Kidney (tissue), 14 donors: ENCODE data around the gene CYSLTR1. TPM values are rescaled to one million over a fixed set of nuclear protein-coding genes. Genes with fewer than 3 reads are reported as not detected.

Experiments
- DNase-seq, 5 donors: peaks; one replicate each; pipeline ENCODE4 v3.0.0-alpha.2; 2013 to 2020
- FAIRE-seq: peaks from 2 replicates; lab custom pipeline; 2012; peaks lifted over from hg19 to GRCh38; lab: Jason Lieb, UNC
- H3K27ac ChIP-seq, 2 donors: one replicate each; pipeline ENCODE4 v1.7.0; 2013; ENCODE audit warnings: low read depth in 2 of 2, low read length in 2 of 2, inconsistent platforms in 1 of 2
- H3K27me3 ChIP-seq: one replicate; pipeline ENCODE4 v1.7.1; 2013; ENCODE audit warnings: low read length, inconsistent platforms; ENCODE audit not compliant: control insufficient read depth, insufficient read depth
- H3K36me3 ChIP-seq, 3 donors: one replicate each; pipeline versions ENCODE4 v1.7.0 to v1.7.1; 2013; ENCODE audit warnings: low read length in 3 of 3, control low read depth in 1 of 3, inconsistent platforms in 1 of 3; ENCODE audit not compliant: insufficient read depth in 3 of 3, control insufficient read depth in 2 of 3
- H3K4me1 ChIP-seq, 3 donors: one replicate each; pipeline versions ENCODE4 v1.7.0 to v1.7.1; 2013; ENCODE audit warnings: low read length in 3 of 3, inconsistent platforms in 1 of 3, low read depth in 1 of 3; ENCODE audit not compliant: control insufficient read depth in 2 of 3, insufficient read depth in 2 of 3
- H3K4me3 ChIP-seq, 3 donors: one replicate each; pipeline versions ENCODE4 v1.7.0 to v1.8.1; 2013; ENCODE audit warnings: low read length in 3 of 3, control low read depth in 1 of 3, inconsistent platforms in 1 of 3
- H3K9ac ChIP-seq, 3 donors: one replicate each; pipeline versions ENCODE4 v1.7.0 to v1.7.1; 2013; ENCODE audit warnings: low read length in 3 of 3, control low read depth in 1 of 3, inconsistent platforms in 1 of 3
- H3K9me3 ChIP-seq, 3 donors: one replicate each; pipeline versions ENCODE4 v1.7.0 to v1.7.1; 2013; ENCODE audit warnings: low read length in 3 of 3, control low read depth in 1 of 3, inconsistent platforms in 1 of 3; ENCODE audit not compliant: control insufficient read depth in 2 of 3, insufficient read depth in 1 of 3
- CTCF ChIP-seq: IDR thresholded peaks from 3 replicates; pipeline ENCODE4 v1.5.1; 2012; ENCODE audit warnings: mild to moderate bottlenecking, moderate library complexity, borderline replicate concordance; ENCODE audit not compliant: insufficient read depth; ENCODE audit errors: extremely low read depth
- intact Hi-C: fragments of 100-400 bp; cut with DNase I; formaldehyde crosslinking; loops from one replicate; pipeline ENCODE4 v1.11.1; 2022
- polyA plus RNA-seq: library from polyadenylated mRNA; stranded (reverse); fragments of 350-450 nt; fragmentation: Illumina TruSeq; extraction: RNeasy Lipid Tissue Mini Kit (QIAGEN cat#74804); gene quantifications from one replicate; pipeline ENCODE4 v1.2.3, GENCODE V29; 2014; ENCODE audit warnings: low read depth, low replicate concordance; ENCODE audit not compliant: insufficient read depth
- total RNA-seq: library from RNA; stranded (reverse); fragmentation: NEBNext Ultra II Directional; extraction: Animal tissue kit (Norgen Biotek cat#: 25700); gene quantifications from one replicate; pipeline ENCODE4 v1.2.1, GENCODE V29; 2021
- donor health status: control.
- donor health status: control.
- donor health status: control.
- donor health status: control.
- donor health status: control.
- donor health status: DM: yes; HTN: yes; CAD: no.
- donor health status: Normal renal cell carcinoma (clear cell type).

CYSLTR1 gene
- total and polyA plus RNA-seq, 2 donors from 2014 or later, result 1.5 to 5.5 TPM

- H3K36me3 ChIP-seq, result no peaks in the 10 kb centered on the region
- DNase-seq (no peak), FAIRE-seq (no peak)
- no peak overlapping the region for H3K27ac ChIP-seq
- no peaks in the 10 kb centered on the region for H3K4me1 ChIP-seq
- intact Hi-C loops, result no loop called here
- H3K9ac ChIP-seq, result no peak overlapping the region
- no peak overlapping the region for H3K4me3 ChIP-seq
- no peak for TF ChIP-seq CTCF
- no peaks in the 10 kb centered on the region for H3K27me3 ChIP-seq
- H3K9me3 ChIP-seq, result no peaks in the 10 kb centered on the region
These were observed 11.7 kb downstream of the CYSLTR1 start for GRCh38 chrX:78315745-78316144.

GRCh38 chrX:78314561-78314960, 12.8 kb downstream of the CYSLTR1 start:
- no peaks in the 10 kb centered on the region for H3K36me3 ChIP-seq
- DNase-seq (no peak), FAIRE-seq (no peak)

DNA sequence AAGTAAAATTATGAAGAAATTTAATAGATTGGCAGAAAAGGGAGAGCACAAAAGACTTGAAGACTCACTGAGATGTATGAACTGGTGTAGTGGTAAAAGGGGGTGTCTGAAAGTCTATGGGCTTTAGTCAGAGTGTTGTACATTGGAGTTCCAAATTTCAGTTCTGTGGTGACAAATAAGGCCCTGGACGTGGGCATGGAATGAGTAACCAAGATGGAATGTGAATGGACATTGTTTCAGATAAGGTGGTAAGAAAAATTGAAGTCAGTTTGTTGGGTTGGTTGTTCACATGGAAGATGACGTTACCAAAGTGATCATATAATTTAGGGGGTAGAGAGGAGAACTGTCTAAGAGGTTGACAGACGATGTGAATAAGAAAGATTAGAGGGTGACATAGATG, 13.9 kb downstream of the CYSLTR1 start:
- FAIRE-seq (no peak), DNase-seq (no peak)
- Histone ChIP-seq H3K27me3 (no peaks in the 10 kb centered on the region), H3K9ac (no peak overlapping the region), H3K4me3 (no peak overlapping the region), H3K9me3 (no peaks in the 10 kb centered on the region), H3K27ac (no peak overlapping the region), H3K36me3 (no peaks in the 10 kb centered on the region), H3K4me1 (no peaks in the 10 kb centered on the region)
- intact Hi-C loops, result no loop called here
- TF ChIP-seq CTCF, result no peak

More at GRCh38 chrX:78314561-78314960, 12.8 kb downstream of the CYSLTR1 start:
- H3K27me3 ChIP-seq, result no peaks in the 10 kb centered on the region
- H3K4me3 ChIP-seq, result no peak overlapping the region
- no peaks in the 10 kb centered on the region for H3K9me3 ChIP-seq
- H3K4me1 ChIP-seq, result no peaks in the 10 kb centered on the region
- intact Hi-C loops, result no loop called here
- no peak overlapping the region for H3K9ac ChIP-seq
- TF ChIP-seq CTCF, result no peak
- H3K27ac ChIP-seq, result no peak overlapping the region

DNA sequence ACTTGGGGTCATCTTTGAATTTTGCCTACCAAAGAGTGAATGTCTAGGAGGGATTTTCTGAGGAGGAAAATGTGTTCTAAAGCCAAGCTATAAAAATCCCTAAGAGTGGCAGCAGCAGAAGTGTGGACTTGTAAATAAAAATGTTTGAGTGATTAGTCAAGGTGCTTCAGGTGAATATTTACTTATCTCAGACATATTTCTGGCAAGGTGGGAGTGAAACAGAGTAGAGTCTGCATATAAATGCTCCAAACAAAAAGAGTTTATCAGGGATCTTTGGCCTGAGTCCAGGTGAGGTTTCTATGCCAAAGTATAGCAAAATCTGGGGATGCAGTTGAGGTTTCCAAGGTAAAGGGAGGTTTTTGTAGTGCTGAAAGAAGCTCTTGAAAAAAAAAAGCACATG, 19.7 kb downstream of the CYSLTR1 start:
- H3K27me3 ChIP-seq, result no peaks in the 10 kb centered on the region
- H3K4me3 ChIP-seq, result no peak overlapping the region
- H3K9ac ChIP-seq, result no peak overlapping the region
- no peak for TF ChIP-seq CTCF
- no peaks in the 10 kb centered on the region for H3K4me1 ChIP-seq
- H3K9me3 ChIP-seq, result no peaks in the 10 kb centered on the region
- DNase-seq, result no peak
- intact Hi-C loops, result no loop called here
- H3K36me3 ChIP-seq, result no peaks in the 10 kb centered on the region
- no peak overlapping the region for H3K27ac ChIP-seq
- no peak for FAIRE-seq
